Endothelial cell of umbilical vein (primary cell): ENCODE measurements around the gene SERPINA12. TPM values are rescaled to one million over a fixed set of nuclear protein-coding genes. Genes with fewer than 3 reads are reported as not detected.

Experiments used
- BruUV-seq: library from RNA; stranded (reverse); fragments of 400-500 nt; replicated peaks from 2 replicates; lab custom pipeline; 2021; lab: Mats Ljungman, UMichigan
- CTCF ChIA-PET: fragments of 300-600, 350-600 bp; sonication (Branson Sonifier 250); formaldehyde crosslinking; loops from one replicate; lab custom pipeline; 2021; ENCODE audit warnings: antibody characterized with exemption, inconsistent platforms; lab: Charles Lee
- POLR2A ChIA-PET: fragments of 300-600, 350-600 bp; sonication (Branson Sonifier 250); formaldehyde crosslinking; loops from one replicate; lab custom pipeline; 2021; ENCODE audit warnings: antibody characterized with exemption, inconsistent platforms; lab: Charles Lee
- DNase-seq: peaks from one replicate; pipeline ENCODE4 v3.0.0-alpha.2; 2011; ENCODE audit warnings: low read depth, low spot score
- FAIRE-seq: peaks from 2 replicates; lab custom pipeline; 2011; peaks lifted over from hg19 to GRCh38; lab: Jason Lieb, UNC
- H2AFZ ChIP-seq: 2 replicates; pipeline ENCODE4 v1.6.0; 2012; ENCODE audit warnings: low read depth, low read length, control low read depth, inconsistent platforms
- H3K27ac ChIP-seq: 2 replicates; pipeline ENCODE4 v1.5.1; 2011; ENCODE audit warnings: low read depth, mild to moderate bottlenecking, control low read depth, low read length, moderate library complexity; ENCODE audit not compliant: insufficient read depth
- H3K27me3 ChIP-seq, 2 experiments: 2 replicates each; pipeline versions ENCODE4 v1.6.0 to v1.6.1; 2011; ENCODE audit warnings: low read length in 2 of 2, mixed read lengths in 1 of 2; ENCODE audit not compliant: control insufficient read depth in 2 of 2, insufficient read depth in 2 of 2
- H3K36me3 ChIP-seq, 2 experiments: 2 replicates in 1 of 2; 3 replicates in 1 of 2; pipeline ENCODE4 v1.5.1; 2011; ENCODE audit warnings: low read length in 2 of 2, mild to moderate bottlenecking in 1 of 2, moderate library complexity in 1 of 2; ENCODE audit not compliant: control insufficient read depth in 2 of 2, insufficient read depth in 2 of 2; ENCODE audit errors: extremely low read depth in 1 of 2
- H3K4me1 ChIP-seq: 3 replicates; pipeline ENCODE4 v1.5.1; 2011; ENCODE audit warnings: mild to moderate bottlenecking, low read length; ENCODE audit not compliant: control insufficient read depth, insufficient read depth; ENCODE audit errors: extremely low read depth
- H3K4me2 ChIP-seq: 2 replicates; pipeline ENCODE4 v1.6.1; 2011; ENCODE audit warnings: low read length, control low read depth, mixed read lengths; ENCODE audit not compliant: insufficient read depth
- H3K4me3 ChIP-seq, 3 experiments: fragments of 200-600 bp in 1 of 3; sonication (generic), shearing (Covaris generic) in 1 of 3; replicated peaks in 1 of 3; 2 replicates each; pipeline ENCODE4 v1.5.1; 2011 to 2016; ENCODE audit warnings: control low read depth in 3 of 3, low read length in 3 of 3, mild to moderate bottlenecking in 2 of 3, inconsistent platforms in 1 of 3, low read depth in 1 of 3, moderate library complexity in 1 of 3; ENCODE audit not compliant: insufficient read depth in 1 of 3
- H3K79me2 ChIP-seq: 2 replicates; pipeline ENCODE4 v1.6.0; 2012; ENCODE audit warnings: low read length, inconsistent platforms; ENCODE audit not compliant: control insufficient read depth, insufficient read depth
- H3K9ac ChIP-seq: replicated peaks from 2 replicates; pipeline ENCODE3; 2011; ENCODE audit warnings: low read length, control low read depth; ENCODE audit not compliant: insufficient read depth; ENCODE audit errors: extremely low read depth
- H3K9me1 ChIP-seq: replicated peaks from 3 replicates; pipeline ENCODE4 v1.6.0; 2011; ENCODE audit warnings: mild to moderate bottlenecking, low read length; ENCODE audit not compliant: control insufficient read depth, insufficient read depth; ENCODE audit errors: extremely low read depth
- H3K9me3 ChIP-seq: replicated peaks from 2 replicates; pipeline ENCODE4 v1.5.1; 2012; ENCODE audit warnings: low read length, inconsistent platforms; ENCODE audit not compliant: control insufficient read depth, insufficient read depth
- H4K20me1 ChIP-seq: replicated peaks from 2 replicates; pipeline ENCODE3; 2011; ENCODE audit warnings: mild to moderate bottlenecking, low read length; ENCODE audit not compliant: control insufficient read depth, insufficient read depth; ENCODE audit errors: extremely low read depth
- EZH2 ChIP-seq: IDR thresholded peaks from 2 replicates; pipeline ENCODE4 v1.6.1; 2012; ENCODE audit warnings: borderline replicate concordance, low read depth, mild to moderate bottlenecking, moderate library complexity, low read length, inconsistent platforms; ENCODE audit not compliant: severe bottlenecking
- FOS ChIP-seq: IDR thresholded peaks from 2 replicates; pipeline ENCODE4 v1.6.1; 2011; ENCODE audit warnings: mild to moderate bottlenecking, low read length, moderate library complexity, borderline replicate concordance; ENCODE audit not compliant: insufficient read depth
- GATA2 ChIP-seq: IDR thresholded peaks from 2 replicates; pipeline ENCODE4 v1.7.0; 2011; ENCODE audit warnings: low read depth, mild to moderate bottlenecking, moderate library complexity, mixed read lengths, low read length; ENCODE audit not compliant: insufficient read length, insufficient read depth
- JUN ChIP-seq: IDR thresholded peaks from 2 replicates; pipeline ENCODE4 v1.6.1; 2011; ENCODE audit warnings: borderline replicate concordance, low read depth; ENCODE audit not compliant: insufficient read length, insufficient read depth
- MYC ChIP-seq: IDR thresholded peaks from one replicate; pipeline ENCODE4 v1.6.1; 2011; ENCODE audit warnings: mild to moderate bottlenecking, low read depth, low read length
- POLR2A ChIP-seq: IDR thresholded peaks from 2 replicates; pipeline ENCODE4 v1.6.1; 2012; ENCODE audit warnings: low read depth, mild to moderate bottlenecking, control low read depth, low read length
- POLR2AphosphoS5 ChIP-seq: IDR thresholded peaks from 2 replicates; pipeline ENCODE4 v1.6.1; 2012; ENCODE audit warnings: low read depth, mild to moderate bottlenecking, control low read depth, low read length, moderate library complexity; ENCODE audit not compliant: insufficient read depth
- dilution Hi-C: fragments of 300-500 bp; cut with MboI; formaldehyde crosslinking; loops from one replicate; pipeline ENCODE4 v1.15.0; 2019; ENCODE audit warnings: low sequenced_read_pairs; ENCODE audit not compliant: extremely low pct_ligation_motif_present
- intact Hi-C: fragments of 100-400 bp; cut with micrococcal nuclease; formaldehyde crosslinking; loops from one replicate; pipeline ENCODE4 v1.10.0; 2022
- polyA plus RNA-seq, 4 experiments: library from polyadenylated mRNA; depleted of rRNA in 3 of 4; stranded (reverse) in 3 of 4; unstranded in 1 of 4; fragments of >200 nt; gene quantifications; 2 replicates each; pipeline versions ENCODE4 v1.2.1 to v1.2.3, GENCODE V29; 2011 to 2012; ENCODE audit warnings: missing spikeins in 1 of 4
- total RNA-seq: library from RNA; stranded (reverse); gene quantifications from 2 replicates; pipeline ENCODE4 v1.2.3, GENCODE V29; 2021
- TF ChIP-seq, protein P1 (sequence below), 2 donors: IDR thresholded peaks; 1 replicate in 1 of 2; 2 replicates in 1 of 2; pipeline ENCODE4 v1.5.1; 2011; ENCODE audit warnings: low read length in 2 of 2, mild to moderate bottlenecking in 2 of 2, moderate library complexity in 2 of 2, control low read depth in 1 of 2, inconsistent platforms in 1 of 2, low read depth in 1 of 2; ENCODE audit not compliant: insufficient read depth in 1 of 2; ENCODE audit errors: extremely low read depth in 1 of 2

The SERPINA12 gene
- total and polyA plus RNA-seq, 2 donors (not counting 3 experiments of a cell fraction or from before 2014, with no cell fraction given) = not detected

DNA sequence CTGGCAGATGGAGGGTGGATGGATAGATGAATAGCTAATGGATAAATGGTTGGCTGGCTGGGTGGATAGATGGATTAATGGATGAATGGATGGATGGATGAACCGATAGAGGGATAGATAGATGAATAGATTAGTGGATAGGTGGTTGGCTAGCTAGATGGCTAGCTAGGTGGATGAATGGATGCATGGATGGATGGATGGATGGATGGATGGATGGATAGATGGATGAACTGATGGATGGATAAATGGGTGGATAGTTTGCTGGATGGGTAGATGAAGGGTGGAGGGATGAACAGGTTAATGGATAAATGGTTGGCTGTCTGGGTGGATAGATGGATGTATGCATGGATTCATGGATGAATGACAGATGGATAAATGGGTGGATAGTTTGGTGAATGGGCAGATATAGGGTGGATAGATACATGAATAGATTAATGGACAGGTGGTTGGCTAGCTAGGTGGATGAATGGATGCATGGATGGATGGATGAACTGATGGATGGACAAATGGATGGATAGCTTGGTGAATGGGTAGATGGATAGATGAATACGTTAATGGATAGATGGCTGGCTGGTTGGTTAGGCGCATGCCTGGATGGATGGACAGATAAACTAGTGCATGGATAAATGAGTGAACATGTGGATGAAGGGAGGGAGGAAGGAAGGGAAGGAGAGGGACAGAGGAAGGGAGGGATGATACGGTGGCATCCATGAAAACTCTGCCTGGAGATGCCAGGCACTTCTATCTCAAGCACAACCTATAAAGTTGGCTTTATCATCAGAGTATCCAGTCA lies 41.3 kb downstream of the SERPINA12 start:
- no peak for FAIRE-seq
- no peak overlapping the region for H2AFZ ChIP-seq
- no peak overlapping the region for H3K4me2 ChIP-seq
- ChIA-PET POLR2A (no interaction called here), CTCF (no interaction called here)
- H3K27ac ChIP-seq = no peak overlapping the region
- dilution Hi-C loops (no loop called here), intact Hi-C loops (no loop called here)
- H3K36me3 ChIP-seq = no peaks in the 10 kb centered on the region
- H3K9ac ChIP-seq = no peak overlapping the region
- H3K27me3 ChIP-seq = no peaks in the 10 kb centered on the region
- no peaks in the 10 kb centered on the region for H3K79me2 ChIP-seq
- no TSS peak for BruUV-seq
- H3K9me3 ChIP-seq = peaks cover 2% of the 10 kb centered on the region
- H4K20me1 ChIP-seq = no peaks in the 10 kb centered on the region
- H3K9me1 ChIP-seq = no peaks in the 10 kb centered on the region
- H3K4me1 ChIP-seq = no peaks in the 10 kb centered on the region
- TF ChIP-seq JUN = no peak
- TF ChIP-seq GATA2 = no peak
- TF ChIP-seq MYC = no peak
- no peak for TF ChIP-seq EZH2
- TF ChIP-seq POLR2AphosphoS5 = no peak
- TF ChIP-seq, protein P1, sequence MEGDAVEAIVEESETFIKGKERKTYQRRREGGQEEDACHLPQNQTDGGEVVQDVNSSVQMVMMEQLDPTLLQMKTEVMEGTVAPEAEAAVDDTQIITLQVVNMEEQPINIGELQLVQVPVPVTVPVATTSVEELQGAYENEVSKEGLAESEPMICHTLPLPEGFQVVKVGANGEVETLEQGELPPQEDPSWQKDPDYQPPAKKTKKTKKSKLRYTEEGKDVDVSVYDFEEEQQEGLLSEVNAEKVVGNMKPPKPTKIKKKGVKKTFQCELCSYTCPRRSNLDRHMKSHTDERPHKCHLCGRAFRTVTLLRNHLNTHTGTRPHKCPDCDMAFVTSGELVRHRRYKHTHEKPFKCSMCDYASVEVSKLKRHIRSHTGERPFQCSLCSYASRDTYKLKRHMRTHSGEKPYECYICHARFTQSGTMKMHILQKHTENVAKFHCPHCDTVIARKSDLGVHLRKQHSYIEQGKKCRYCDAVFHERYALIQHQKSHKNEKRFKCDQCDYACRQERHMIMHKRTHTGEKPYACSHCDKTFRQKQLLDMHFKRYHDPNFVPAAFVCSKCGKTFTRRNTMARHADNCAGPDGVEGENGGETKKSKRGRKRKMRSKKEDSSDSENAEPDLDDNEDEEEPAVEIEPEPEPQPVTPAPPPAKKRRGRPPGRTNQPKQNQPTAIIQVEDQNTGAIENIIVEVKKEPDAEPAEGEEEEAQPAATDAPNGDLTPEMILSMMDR (IDR thresholded peaks at IDR 0.05; ENCODE audit: extremely low read depth in 1 of 2, insufficient read depth in 1 of 2, low read depth in 1 of 2, low read length in 2 of 2) = no peak
- TF ChIP-seq FOS = no peak
- TF ChIP-seq POLR2A = no peak
- DNase-seq = no peak
- H3K4me3 ChIP-seq = no peak overlapping the region
